K562 (cell line): ENCODE measurements around the gene FFAR1. TPM values are rescaled to one million over a fixed set of nuclear protein-coding genes. Genes with fewer than 3 reads are reported as not detected.
A peak's percentile ranks its signal among the peaks of the same experiment; 100 is the strongest.

Experiments
- CHD4 ChIP-seq: fragments of 200-600 bp; sonication (generic); IDR thresholded peaks from 3 replicates; pipeline ENCODE4 v1.6.1; 2012; ENCODE audit warnings: low read depth, mild to moderate bottlenecking, mixed read lengths, low read length, inconsistent platforms; ENCODE audit not compliant: insufficient read depth, insufficient replicate concordance, poor library complexity, severe bottlenecking
- FOXJ3 ChIP-seq: sonication (generic); formaldehyde crosslinking; IDR thresholded peaks from 2 replicates; pipeline ENCODE4 v1.4.0; 2020; ENCODE audit warnings: mild to moderate bottlenecking, missing genetic modification reagents
- KAT7 ChIP-seq: sonication (generic); formaldehyde crosslinking; IDR thresholded peaks from 2 replicates; pipeline ENCODE4 v1.8.0; 2022; ENCODE audit warnings: missing genetic modification reagents, mild to moderate bottlenecking, borderline replicate concordance
- NFRKB ChIP-seq: fragments of 450-650 bp; IDR thresholded peaks from 2 replicates; pipeline ENCODE4 v1.6.1; 2016; ENCODE audit warnings: low read depth
- PHB2 ChIP-seq: fragments of 450-650 bp; IDR thresholded peaks from 2 replicates; pipeline ENCODE4 v1.6.1; 2017; ENCODE audit warnings: low read depth
- PPARD ChIP-seq: fragments of 250-450 bp; sonication (Bioruptor Pico); IDR thresholded peaks from 2 replicates; pipeline ENCODE4 v1.8.0; 2022; ENCODE audit warnings: inconsistent platforms, mild to moderate bottlenecking, moderate library complexity
- RBFOX2 ChIP-seq: fragments of 200-400 bp; formaldehyde crosslinking; IDR thresholded peaks from 2 replicates; pipeline ENCODE4 v1.6.1; 2017; ENCODE audit warnings: low read depth, mild to moderate bottlenecking, low read length, moderate library complexity
- REST ChIP-seq, 2 experiments: fragments of 450-650 bp; formaldehyde crosslinking in 1 of 2; IDR thresholded peaks; 2 replicates each; pipeline versions ENCODE4 v1.4.0 to v1.6.1; 2014 to 2020; ENCODE audit warnings: mild to moderate bottlenecking in 2 of 2, borderline replicate concordance in 1 of 2, low read depth in 1 of 2
- SMAD1 ChIP-seq: fragments of 150-350 bp; IDR thresholded peaks from 2 replicates; pipeline ENCODE4 v1.6.1; 2014; ENCODE audit warnings: low read length, low read depth; ENCODE audit not compliant: partially characterized antibody
- SMARCE1 ChIP-seq: fragments of 450-650 bp; IDR thresholded peaks from 2 replicates; pipeline ENCODE4 v1.7.1; 2016; ENCODE audit warnings: mild to moderate bottlenecking
- SNIP1 ChIP-seq: fragments of 450-650 bp; IDR thresholded peaks from 2 replicates; pipeline ENCODE4 v1.7.1; 2017; ENCODE audit warnings: low read depth, mild to moderate bottlenecking
- ZNF41 ChIP-seq: fragments of 250-450 bp; sonication (Bioruptor Pico); conservative IDR thresholded peaks from 2 replicates; pipeline ENCODE4 v1.4.0; 2020; ENCODE audit warnings: mild to moderate bottlenecking
- ZNF449 ChIP-seq: fragments of 250-450 bp; sonication (Bioruptor Pico); IDR thresholded peaks from 2 replicates; pipeline ENCODE4 v1.8.0; 2022; ENCODE audit warnings: moderate library complexity, mild to moderate bottlenecking, inconsistent platforms
- ZNF79 ChIP-seq: fragments of 250-450 bp; sonication (Bioruptor Pico); IDR thresholded peaks from 2 replicates; pipeline ENCODE4 v1.4.0; 2020; ENCODE audit warnings: low read depth, mild to moderate bottlenecking, moderate library complexity
- polyA plus RNA-seq, 8 experiments: library from polyadenylated mRNA; depleted of rRNA in 4 of 8; stranded (reverse) in 5 of 8; unstranded in 3 of 8; fragments of >200 nt; fragmentation: Nextera tagmentation in 2 of 8; fragmentation: Illumina TruSeq in 1 of 8; extraction: Ambion mirVana in 2 of 8; extraction: Trizol in 1 of 8; gene quantifications; 2 replicates each; pipeline versions ENCODE4 v1.2.1 to v1.2.3, GENCODE V29; 2011 to 2014; ENCODE audit warnings: inconsistent platforms in 1 of 8, missing spikeins in 1 of 8
- total RNA-seq, 7 experiments: library from RNA; depleted of rRNA in 6 of 7; stranded (reverse); fragments of >200 nt in 6 of 7; fragmentation: Illumina TruSeq in 2 of 7; extraction: Trizol in 2 of 7; gene quantifications; 2 replicates each; pipeline versions ENCODE4 v1.2.1 to v1.2.3, GENCODE V29; 2011 to 2021; ENCODE audit warnings: low replicate concordance in 1 of 7
- TF ChIP-seq, protein P1 (sequence below): fragments of 250-450 bp; sonication (Bioruptor Pico); IDR thresholded peaks from 2 replicates; pipeline ENCODE4 v1.8.0; 2022; ENCODE audit warnings: inconsistent platforms, mild to moderate bottlenecking, moderate library complexity, borderline replicate concordance
- TF ChIP-seq, protein P2 (sequence below): sonication (generic); formaldehyde crosslinking; IDR thresholded peaks from 2 replicates; pipeline ENCODE4 v1.9.0; 2022; ENCODE audit warnings: mild to moderate bottlenecking, missing genetic modification reagents

The FFAR1 gene
- total and polyA plus RNA-seq, 9 of the 15 experiments (the other 6 are each of a cell fraction or from before 2014, with no cell fraction given) = not detected

- TF ChIP-seq REST (IDR thresholded peaks at IDR 0.05; ENCODE audit: borderline replicate concordance) (no peak), REST (CRISPR knock-in tag; IDR thresholded peaks at IDR 0.05; ENCODE audit: low read depth) (no peak), PHB2 (no peak), ZNF79 (no peak), CHD4 (no peak), ZNF449 (no peak), ZNF41 (CRISPR knock-in tag) (no peak), SNIP1 (no peak), KAT7 (CRISPR knock-in tag) (no peak), SMAD1 (no peak), FOXJ3 (CRISPR knock-in tag) (no peak), NFRKB (peak; percentile 52; the same call in 1 of the 2 replicates), PPARD (CRISPR knock-in tag) (no peak), RBFOX2 (peak; percentile 24; the same call in 1 of the 2 replicates), SMARCE1 (0 out of 2 replicates have a peak, but pooled peaks have one; percentile 15)
- TF ChIP-seq, protein P1, sequence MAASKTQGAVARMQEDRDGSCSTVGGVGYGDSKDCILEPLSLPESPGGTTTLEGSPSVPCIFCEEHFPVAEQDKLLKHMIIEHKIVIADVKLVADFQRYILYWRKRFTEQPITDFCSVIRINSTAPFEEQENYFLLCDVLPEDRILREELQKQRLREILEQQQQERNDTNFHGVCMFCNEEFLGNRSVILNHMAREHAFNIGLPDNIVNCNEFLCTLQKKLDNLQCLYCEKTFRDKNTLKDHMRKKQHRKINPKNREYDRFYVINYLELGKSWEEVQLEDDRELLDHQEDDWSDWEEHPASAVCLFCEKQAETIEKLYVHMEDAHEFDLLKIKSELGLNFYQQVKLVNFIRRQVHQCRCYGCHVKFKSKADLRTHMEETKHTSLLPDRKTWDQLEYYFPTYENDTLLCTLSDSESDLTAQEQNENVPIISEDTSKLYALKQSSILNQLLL (CRISPR knock-in tag) = no peak
- TF ChIP-seq, protein P2, sequence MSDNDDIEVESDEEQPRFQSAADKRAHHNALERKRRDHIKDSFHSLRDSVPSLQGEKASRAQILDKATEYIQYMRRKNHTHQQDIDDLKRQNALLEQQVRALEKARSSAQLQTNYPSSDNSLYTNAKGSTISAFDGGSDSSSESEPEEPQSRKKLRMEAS (CRISPR knock-in tag) = peak; percentile 96
These were observed 28.8 kb upstream of the FFAR1 start (continued) for GRCh38 chr19:35318679-35319448.
